Mesothelial cell of epicardium (in vitro differentiated cells): Measurements from ENCODE around the gene FAT3. TPM values are rescaled to one million over a fixed set of nuclear protein-coding genes. Genes with fewer than 3 reads are reported as not detected.

ENCODE experiments used
- DNase-seq, 2 experiments: peaks; one replicate each; pipeline ENCODE4 v3.0.0; 2021; ENCODE audit warnings: low spot score in 2 of 2; ENCODE audit not compliant: unreplicated experiment in 2 of 2
- H3K27ac Mint-ChIP-seq: 2 replicates; pipeline ENCODE4 v1.8.0; 2021; ENCODE audit warnings: mixed read lengths
- H3K27me3 Mint-ChIP-seq: 2 replicates; pipeline ENCODE4 v1.8.0; 2021; ENCODE audit warnings: low read depth, mixed read lengths
- H3K36me3 Mint-ChIP-seq: 2 replicates; pipeline ENCODE4 v1.8.0; 2021; ENCODE audit warnings: mixed read lengths
- H3K4me1 Mint-ChIP-seq: 2 replicates; pipeline ENCODE4 v1.8.0; 2021; ENCODE audit warnings: mixed read lengths
- H3K4me3 Mint-ChIP-seq: 2 replicates; pipeline ENCODE4 v1.8.0; 2021; ENCODE audit warnings: mild to moderate bottlenecking, moderate library complexity, mixed read lengths
- H3K9me3 Mint-ChIP-seq: 2 replicates; pipeline ENCODE4 v1.8.0; 2021; ENCODE audit warnings: mixed read lengths
- CTCF ChIP-seq: fragments of 200-600 bp; sonication (generic); IDR thresholded peaks from one replicate; pipeline ENCODE4 v1.5.0; 2021; ENCODE audit warnings: antibody characterized with exemption; ENCODE audit not compliant: unreplicated experiment
- total RNA-seq: library from RNA; stranded (reverse); gene quantifications from 3 replicates; pipeline ENCODE4 v1.2.1, GENCODE V29; 2021

Gene FAT3
- total RNA-seq, 1 donor from 2014 or later, result 35.5 TPM

- H3K9me3 Mint-ChIP-seq, result peaks cover 4% of the 10 kb centered on the region
- no peak overlapping the region for H3K4me3 Mint-ChIP-seq
- H3K27me3 Mint-ChIP-seq, result no peaks in the 10 kb centered on the region
- H3K27ac Mint-ChIP-seq, result peak overlapping the region; percentile 76
- no peak for TF ChIP-seq CTCF
- no peaks in the 10 kb centered on the region for H3K36me3 Mint-ChIP-seq
- no peak for DNase-seq
- peaks cover 54% of the 10 kb centered on the region for H3K4me1 Mint-ChIP-seq
Measured at GRCh38 chr11:92267278-92267677, 42.7 kb downstream of the FAT3 start.

- H3K9me3 Mint-ChIP-seq, result peaks cover 4% of the 10 kb centered on the region
- no peaks in the 10 kb centered on the region for H3K27me3 Mint-ChIP-seq
- no peaks in the 10 kb centered on the region for H3K36me3 Mint-ChIP-seq
- TF ChIP-seq CTCF, result no peak
- no peak for DNase-seq
- peak overlapping the region; percentile 76 for H3K27ac Mint-ChIP-seq
- no peak overlapping the region for H3K4me3 Mint-ChIP-seq
- H3K4me1 Mint-ChIP-seq, result peaks cover 54% of the 10 kb centered on the region
Measured at GRCh38 chr11:92267968-92268367, 43.4 kb downstream of the FAT3 start.

GRCh38 chr11:92268546-92268945 is 43.9 kb downstream of the FAT3 start:
- no peak for DNase-seq
- TF ChIP-seq CTCF, result no peak
- peaks cover 4% of the 10 kb centered on the region for H3K9me3 Mint-ChIP-seq
- H3K27me3 Mint-ChIP-seq, result no peaks in the 10 kb centered on the region
- no peaks in the 10 kb centered on the region for H3K36me3 Mint-ChIP-seq
- H3K4me3 Mint-ChIP-seq, result no peak overlapping the region
- H3K27ac Mint-ChIP-seq, result peak overlapping the region; percentile 87
- peaks cover 54% of the 10 kb centered on the region for H3K4me1 Mint-ChIP-seq

GRCh38 chr11:92269021-92269420 is 44.4 kb downstream of the FAT3 start:
- Mint-ChIP-seq H3K27ac (peak overlapping the region; percentile 87), H3K36me3 (no peaks in the 10 kb centered on the region), H3K4me3 (no peak overlapping the region), H3K9me3 (peaks cover 4% of the 10 kb centered on the region), H3K27me3 (no peaks in the 10 kb centered on the region), H3K4me1 (peaks cover 54% of the 10 kb centered on the region)
- no peak for DNase-seq
- TF ChIP-seq CTCF, result no peak

- no peak for DNase-seq
- Mint-ChIP-seq H3K9me3 (peaks cover 4% of the 10 kb centered on the region), H3K27ac (peak overlapping the region; percentile 23), H3K36me3 (no peaks in the 10 kb centered on the region), H3K4me3 (no peak overlapping the region), H3K4me1 (peaks cover 54% of the 10 kb centered on the region), H3K27me3 (no peaks in the 10 kb centered on the region)
- TF ChIP-seq CTCF, result no peak
Measured at GRCh38 chr11:92269841-92270240, 45.2 kb downstream of the FAT3 start.

- H3K4me1 Mint-ChIP-seq, result peaks cover 38% of the 10 kb centered on the region
- H3K36me3 Mint-ChIP-seq, result peaks cover 6% of the 10 kb centered on the region
- DNase-seq, result no peak
- no peak for TF ChIP-seq CTCF
- peaks cover 11% of the 10 kb centered on the region for H3K9me3 Mint-ChIP-seq
- H3K27ac Mint-ChIP-seq, result no peak overlapping the region
- no peak overlapping the region for H3K4me3 Mint-ChIP-seq
- no peaks in the 10 kb centered on the region for H3K27me3 Mint-ChIP-seq
Measured at GRCh38 chr11:92272651-92273050, 48.0 kb downstream of the FAT3 start.
